Germinal center (tissue), 1 donor: Measurements from ENCODE around the gene HNRNPC.

Experiments used
- DNase-seq: peaks from one replicate; pipeline ENCODE4 v3.0.0; 2012; ENCODE audit warnings: mixed read lengths, low spot score

Gene HNRNPC

GRCh38 chr14:21210023-21210422, 59.2 kb downstream of the HNRNPC start:
- DNase-seq = no peak

- no peak for DNase-seq
Measured at GRCh38 chr14:21209185-21209584, 60.1 kb downstream of the HNRNPC start.

GRCh38 chr14:21208554-21208953, 60.7 kb downstream of the HNRNPC start:
- no peak for DNase-seq

GRCh38 chr14:21206753-21207684, 62.2 kb downstream of the HNRNPC start:
- no peak for DNase-seq

- no peak for DNase-seq
Measured at GRCh38 chr14:21205678-21206581, 63.3 kb downstream of the HNRNPC start.

GRCh38 chr14:21205026-21205677, 64.1 kb downstream of the HNRNPC start:
- no peak for DNase-seq

GRCh38 chr14:21204167-21205025, 64.8 kb downstream of the HNRNPC start:
- no peak for DNase-seq

GRCh38 chr14:21203470-21204166, 65.6 kb downstream of the HNRNPC start:
- no peak for DNase-seq

GRCh38 chr14:21202463-21203358, 66.5 kb downstream of the HNRNPC start:
- DNase-seq = no peak

GRCh38 chr14:21201732-21202462, 67.3 kb downstream of the HNRNPC start:
- no peak for DNase-seq

- no peak for DNase-seq
Measured at GRCh38 chr14:21200752-21201461, 68.3 kb downstream of the HNRNPC start.

GRCh38 chr14:21199611-21200560, 69.4 kb downstream of the HNRNPC start:
- no peak for DNase-seq

- no peak for DNase-seq
Measured at GRCh38 chr14:21197418-21198205, 71.6 kb downstream of the HNRNPC start.

GRCh38 chr14:21194597-21194996, 74.6 kb downstream of the HNRNPC start:
- no peak for DNase-seq

- DNase-seq = no peak
Measured at GRCh38 chr14:21192875-21193535, 76.2 kb downstream of the HNRNPC start.

GRCh38 chr14:21192447-21192822, 76.8 kb downstream of the HNRNPC start:
- no peak for DNase-seq
